Natural killer cell (primary cell): Measurements from ENCODE around the gene NABP2. TPM values are rescaled to one million over a fixed set of nuclear protein-coding genes. Genes with fewer than 3 reads are reported as not detected.
A peak's percentile ranks its signal among the peaks of the same experiment; 100 is the strongest.

ENCODE experiments used
- ATAC-seq, 3 donors: fragments of 150-1000 bp in 2 of 3; fragments of 200-7000 bp in 1 of 3; cut with Tn5 transposase; 1 replicate in 1 of 3; 2 replicates in 2 of 3; pipeline ENCODE4 v1.10.0; 2021; ENCODE audit warnings: mild to moderate bottlenecking in 2 of 3, moderate library complexity in 2 of 3
- DNase-seq, 2 donors: peaks; one replicate each; pipeline versions ENCODE4 v3.0.0 to v3.0.0-alpha.2; 2013 to 2021; ENCODE audit warnings: mixed read lengths in 1 of 2
- H3K27ac ChIP-seq: one replicate; pipeline ENCODE4 v1.5.1; 2013; ENCODE audit warnings: mild to moderate bottlenecking, low read length
- H3K27me3 ChIP-seq: one replicate; pipeline ENCODE4 v1.6.1; 2013; ENCODE audit warnings: low read length; ENCODE audit not compliant: control insufficient read depth, insufficient read depth
- H3K36me3 ChIP-seq: one replicate; pipeline ENCODE4 v1.6.1; 2013; ENCODE audit warnings: low read length; ENCODE audit not compliant: control insufficient read depth, insufficient read depth
- H3K4me1 ChIP-seq: one replicate; pipeline ENCODE4 v1.6.1; 2013; ENCODE audit warnings: low read length; ENCODE audit not compliant: control insufficient read depth, insufficient read depth
- H3K4me3 ChIP-seq: one replicate; pipeline ENCODE4 v1.5.1; 2013; ENCODE audit warnings: low read length
- H3K9me3 ChIP-seq: one replicate; pipeline ENCODE4 v1.6.1; 2013; ENCODE audit warnings: low read length; ENCODE audit not compliant: control insufficient read depth, insufficient read depth
- H3K27ac Mint-ChIP-seq, 2 donors: one replicate each; pipeline ENCODE4 v1.8.0; 2022; ENCODE audit warnings: mild to moderate bottlenecking in 2 of 2, mixed read lengths in 2 of 2, moderate library complexity in 1 of 2
- H3K27me3 Mint-ChIP-seq, 2 donors: one replicate each; pipeline ENCODE4 v1.8.0; 2022; ENCODE audit warnings: low read depth in 2 of 2, mixed read lengths in 2 of 2
- H3K36me3 Mint-ChIP-seq: one replicate; pipeline ENCODE4 v1.8.0; 2022; ENCODE audit warnings: mixed read lengths
- H3K4me1 Mint-ChIP-seq, 2 donors: one replicate each; pipeline ENCODE4 v1.8.0; 2022; ENCODE audit warnings: mixed read lengths in 2 of 2
- H3K4me3 Mint-ChIP-seq: one replicate; pipeline ENCODE4 v1.8.0; 2022; ENCODE audit warnings: mild to moderate bottlenecking, moderate library complexity, mixed read lengths
- H3K9me3 Mint-ChIP-seq, 2 donors: one replicate each; pipeline ENCODE4 v1.8.0; 2022; ENCODE audit warnings: mixed read lengths in 2 of 2
- CTCF ChIP-seq: fragments of 200-600 bp; IDR thresholded peaks from one replicate; pipeline ENCODE4 v1.8.0; 2022; ENCODE audit warnings: antibody characterized with exemption
- WGBS: methylation state at CpG from one replicate; pipeline ENCODE4 v1.1.7; 2013; ENCODE audit warnings: missing lambda C conversion rate; ENCODE audit not compliant: insufficient coverage; 5-methylcytosine and 5-hydroxymethylcytosine counted together
- intact Hi-C: fragments of 100-400 bp; cut with micrococcal nuclease; formaldehyde crosslinking; loops from one replicate; pipeline ENCODE4 v1.14.2; 2022
- total RNA-seq, 4 donors: library from RNA; stranded (reverse); fragments of 120-200 nt in 1 of 4; gene quantifications; one replicate each; pipeline versions ENCODE4 v1.2.3 to v1.2.4, GENCODE V29; 2013 to 2022

NABP2 gene
- total RNA-seq, 3 donors from 2014 or later (not counting 1 experiment from before 2014, with no cell fraction given), result 21.6 to 23.4 (median 22.6) TPM

GRCh38 chr12:56206452-56207166 lies 17.5 kb upstream of the NABP2 start:
- 90% methylated on average over 11 of the region's 14 CpGs for WGBS
- Histone ChIP-seq H3K4me3 (no peak overlapping the region), H3K27me3 (no peaks in the 10 kb centered on the region), H3K4me1 (no peaks in the 10 kb centered on the region), H3K27ac (no peak overlapping the region), H3K9me3 (no peaks in the 10 kb centered on the region), H3K36me3 (peaks cover 52% of the 10 kb centered on the region)
- Mint-ChIP-seq H3K9me3 (no peaks in the 10 kb centered on the region), H3K4me1 (no peaks in the 10 kb centered on the region), H3K4me3 (no peak overlapping the region), H3K27me3 (no peaks in the 10 kb centered on the region), H3K36me3 (peaks cover 9% of the 10 kb centered on the region), H3K27ac (peak overlapping the region in 1 of 2 donors; percentile 0)
- intact Hi-C loops, result no loop called here
- DNase-seq (peak in 1 of 2 donors; percentile 60), ATAC-seq (peak; percentile 32 to 66 (median 63))
- peak; percentile 26 for TF ChIP-seq CTCF

GRCh38 chr12:56208006-56208405 lies 16.1 kb upstream of the NABP2 start:
- Histone ChIP-seq H3K9me3 (no peaks in the 10 kb centered on the region), H3K27ac (peak overlapping the region; percentile 11), H3K4me3 (no peak overlapping the region), H3K27me3 (no peaks in the 10 kb centered on the region), H3K36me3 (peaks cover 64% of the 10 kb centered on the region), H3K4me1 (no peaks in the 10 kb centered on the region)
- Mint-ChIP-seq H3K4me1 (no peaks in the 10 kb centered on the region), H3K36me3 (peaks cover 9% of the 10 kb centered on the region), H3K4me3 (no peak overlapping the region), H3K27me3 (no peaks in the 10 kb centered on the region), H3K27ac (no peak overlapping the region), H3K9me3 (no peaks in the 10 kb centered on the region)
- intact Hi-C loops, result no loop called here
- TF ChIP-seq CTCF, result no peak
- DNase-seq (no peak), ATAC-seq (no peak)
- 85% methylated on average over 6 of the region's 6 CpGs for WGBS

- H3K9me3 ChIP-seq, result no peaks in the 10 kb centered on the region
- peaks cover 61% of the 10 kb centered on the region for H3K36me3 ChIP-seq
- no peak for TF ChIP-seq CTCF
- no peaks in the 10 kb centered on the region for H3K27me3 Mint-ChIP-seq
- intact Hi-C loops, result no loop called here
- no peak overlapping the region for H3K4me3 ChIP-seq
- DNase-seq (no peak), ATAC-seq (no peak)
- H3K27ac Mint-ChIP-seq, result peak overlapping the region in 1 of 2 donors; percentile 18
- H3K9me3 Mint-ChIP-seq, result no peaks in the 10 kb centered on the region
- H3K36me3 Mint-ChIP-seq, result peaks cover 12% of the 10 kb centered on the region
- no peak overlapping the region for H3K27ac ChIP-seq
- H3K4me3 Mint-ChIP-seq, result no peak overlapping the region
- H3K4me1 Mint-ChIP-seq, result no peaks in the 10 kb centered on the region
- H3K4me1 ChIP-seq, result no peaks in the 10 kb centered on the region
- 94% methylated on average over 1 of the region's 1 CpG for WGBS
- H3K27me3 ChIP-seq, result no peaks in the 10 kb centered on the region
Observed at GRCh38 chr12:56212361-56212760, 11.8 kb upstream of the NABP2 start.

GRCh38 chr12:56213878-56214277 lies 10.3 kb upstream of the NABP2 start:
- Mint-ChIP-seq H3K36me3 (peaks cover 7% of the 10 kb centered on the region), H3K27me3 (no peaks in the 10 kb centered on the region), H3K27ac (no peak overlapping the region), H3K4me3 (no peak overlapping the region), H3K9me3 (no peaks in the 10 kb centered on the region), H3K4me1 (no peaks in the 10 kb centered on the region)
- intact Hi-C loops, result no loop called here
- DNase-seq (no peak), ATAC-seq (no peak)
- H3K36me3 ChIP-seq, result peaks cover 52% of the 10 kb centered on the region
- no peaks in the 10 kb centered on the region for H3K27me3 ChIP-seq
- TF ChIP-seq CTCF, result no peak
- no peak overlapping the region for H3K4me3 ChIP-seq
- H3K9me3 ChIP-seq, result no peaks in the 10 kb centered on the region
- H3K4me1 ChIP-seq, result no peaks in the 10 kb centered on the region
- no peak overlapping the region for H3K27ac ChIP-seq
- WGBS, result 96% methylated on average over 5 of the region's 5 CpGs
